Measurements from ENCODE around the gene ADH4. TPM values are rescaled to one million over a fixed set of nuclear protein-coding genes. Genes with fewer than 3 reads are reported as not detected.
"Not testable (repeated sequence)": the region's sequence is repeated elsewhere in the genome, so short reads cannot be mapped to it uniquely, and the experiment has no call there.

The ADH4 gene
- total RNA-seq, 1 donor from 2014 or later: 3.7 TPM

DNA sequence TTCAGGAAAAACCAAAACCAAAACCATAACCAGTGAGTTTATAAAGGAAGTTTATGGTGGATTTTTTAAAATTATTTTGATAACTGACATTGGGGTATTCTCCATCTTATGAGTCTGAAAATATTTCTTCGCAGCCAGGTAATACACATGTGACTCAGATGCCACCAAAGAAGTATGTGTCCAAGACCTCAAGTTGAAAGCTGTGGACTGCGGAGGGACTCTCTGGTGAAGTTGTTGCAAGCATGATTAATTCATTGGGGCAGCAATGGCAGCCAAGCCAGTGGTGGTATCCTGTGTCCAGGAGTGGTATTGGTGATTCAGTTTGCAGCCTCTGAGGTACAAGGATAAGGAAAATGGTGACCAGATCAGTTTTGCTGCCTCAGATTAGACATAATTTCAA is 41.5 kb downstream of the ADH4 start:
- no peaks in the 10 kb centered on the region for H3K27me3 Mint-ChIP-seq
- TF ChIP-seq, protein P1, sequence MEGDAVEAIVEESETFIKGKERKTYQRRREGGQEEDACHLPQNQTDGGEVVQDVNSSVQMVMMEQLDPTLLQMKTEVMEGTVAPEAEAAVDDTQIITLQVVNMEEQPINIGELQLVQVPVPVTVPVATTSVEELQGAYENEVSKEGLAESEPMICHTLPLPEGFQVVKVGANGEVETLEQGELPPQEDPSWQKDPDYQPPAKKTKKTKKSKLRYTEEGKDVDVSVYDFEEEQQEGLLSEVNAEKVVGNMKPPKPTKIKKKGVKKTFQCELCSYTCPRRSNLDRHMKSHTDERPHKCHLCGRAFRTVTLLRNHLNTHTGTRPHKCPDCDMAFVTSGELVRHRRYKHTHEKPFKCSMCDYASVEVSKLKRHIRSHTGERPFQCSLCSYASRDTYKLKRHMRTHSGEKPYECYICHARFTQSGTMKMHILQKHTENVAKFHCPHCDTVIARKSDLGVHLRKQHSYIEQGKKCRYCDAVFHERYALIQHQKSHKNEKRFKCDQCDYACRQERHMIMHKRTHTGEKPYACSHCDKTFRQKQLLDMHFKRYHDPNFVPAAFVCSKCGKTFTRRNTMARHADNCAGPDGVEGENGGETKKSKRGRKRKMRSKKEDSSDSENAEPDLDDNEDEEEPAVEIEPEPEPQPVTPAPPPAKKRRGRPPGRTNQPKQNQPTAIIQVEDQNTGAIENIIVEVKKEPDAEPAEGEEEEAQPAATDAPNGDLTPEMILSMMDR (conservative IDR thresholded peaks at IDR 0.05): no peak
- no peaks in the 10 kb centered on the region for H3K4me1 Mint-ChIP-seq (ENCODE audit: unreplicated experiment)
- no peak overlapping the region for H3K4me3 Mint-ChIP-seq
- no peaks in the 10 kb centered on the region for H3K9me3 Mint-ChIP-seq
- H3K27ac Mint-ChIP-seq: no peak overlapping the region
- peaks cover 7% of the 10 kb centered on the region for H3K36me3 Mint-ChIP-seq
- DNase-seq (ENCODE audit: extremely low spot score, unreplicated experiment): no peak

DNA sequence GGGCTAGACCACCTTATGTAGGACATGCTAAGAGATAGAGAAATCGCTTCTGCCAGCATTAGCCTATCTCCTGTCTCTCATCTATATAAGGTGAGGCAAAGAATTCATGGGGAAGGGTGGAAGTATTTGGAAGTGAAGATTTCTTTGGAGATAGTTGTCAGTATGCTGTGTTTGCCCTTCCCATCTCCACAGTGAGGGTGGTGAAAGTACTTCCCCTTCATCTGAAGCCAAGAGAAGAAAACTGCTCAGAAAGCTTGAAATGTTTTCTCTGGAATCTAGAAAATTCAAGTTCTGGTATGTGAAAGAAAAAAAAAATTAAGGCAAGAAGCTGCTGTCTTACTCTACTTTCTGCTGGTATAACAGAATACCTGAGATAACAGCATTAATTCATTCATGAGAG is 43.2 kb downstream of the ADH4 start:
- no peaks in the 10 kb centered on the region for H3K9me3 Mint-ChIP-seq
- no peak overlapping the region for H3K27ac Mint-ChIP-seq
- no peak overlapping the region for H3K4me3 Mint-ChIP-seq
- H3K27me3 Mint-ChIP-seq: no peaks in the 10 kb centered on the region
- H3K4me1 Mint-ChIP-seq (ENCODE audit: unreplicated experiment): no peaks in the 10 kb centered on the region
- DNase-seq (ENCODE audit: extremely low spot score, unreplicated experiment): no peak
- TF ChIP-seq, protein P1 (conservative IDR thresholded peaks at IDR 0.05): no peak
- H3K36me3 Mint-ChIP-seq: peaks cover 11% of the 10 kb centered on the region

DNA sequence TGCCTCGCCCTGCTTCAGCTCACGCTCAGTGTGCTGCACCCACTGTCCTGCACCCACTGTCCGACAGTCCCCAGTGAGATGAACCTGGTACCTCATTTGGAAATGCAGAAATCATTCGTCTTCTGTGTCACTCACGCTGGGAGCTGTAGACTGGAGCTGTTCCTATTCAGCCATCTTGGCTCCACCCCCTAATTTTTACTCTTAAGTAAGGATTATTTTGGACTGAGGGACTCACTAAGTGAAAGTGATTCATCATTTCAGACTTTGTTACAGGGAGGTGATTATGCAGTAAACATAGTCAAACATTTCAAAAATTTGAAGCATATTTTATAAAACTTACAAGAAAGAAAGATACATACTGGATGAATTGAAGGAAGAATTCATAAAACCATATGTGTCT is 44.3 kb downstream of the ADH4 start:
- peaks cover 11% of the 10 kb centered on the region for H3K36me3 Mint-ChIP-seq
- not testable (repeated sequence) for H3K4me3 Mint-ChIP-seq; H3K9me3 Mint-ChIP-seq; H3K4me1 Mint-ChIP-seq (ENCODE audit: unreplicated experiment); DNase-seq (ENCODE audit: extremely low spot score, unreplicated experiment); H3K27me3 Mint-ChIP-seq; H3K27ac Mint-ChIP-seq

DNA sequence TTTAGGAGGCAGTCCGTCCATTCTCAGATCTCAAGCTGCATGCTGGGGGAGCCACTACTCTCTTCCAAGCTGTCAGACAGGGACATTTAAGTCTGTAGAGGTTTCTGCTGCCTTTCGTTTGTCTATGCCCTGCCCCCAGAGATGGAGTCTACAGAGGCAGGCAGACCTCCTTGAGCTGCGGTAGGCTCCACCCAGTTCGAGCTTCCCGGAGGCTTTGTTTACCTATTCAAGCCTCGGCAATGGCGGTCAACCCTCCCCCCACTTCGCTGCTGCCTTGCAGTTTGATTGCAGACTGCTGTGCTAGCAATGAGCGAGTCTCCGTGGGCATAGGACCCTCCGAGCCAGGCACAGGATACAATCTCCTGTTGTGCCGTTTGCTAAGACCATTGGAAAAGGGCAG is 44.8 kb downstream of the ADH4 start:
- Mint-ChIP-seq H3K9me3 (no peaks in the 10 kb centered on the region), H3K27ac (no peak overlapping the region), H3K36me3 (peaks cover 11% of the 10 kb centered on the region), H3K27me3 (no peaks in the 10 kb centered on the region), H3K4me3 (no peak overlapping the region), H3K4me1 (ENCODE audit: unreplicated experiment) (no peaks in the 10 kb centered on the region)
- TF ChIP-seq, protein P1 (conservative IDR thresholded peaks at IDR 0.05): no peak
- DNase-seq (ENCODE audit: extremely low spot score, unreplicated experiment): no peak

DNA sequence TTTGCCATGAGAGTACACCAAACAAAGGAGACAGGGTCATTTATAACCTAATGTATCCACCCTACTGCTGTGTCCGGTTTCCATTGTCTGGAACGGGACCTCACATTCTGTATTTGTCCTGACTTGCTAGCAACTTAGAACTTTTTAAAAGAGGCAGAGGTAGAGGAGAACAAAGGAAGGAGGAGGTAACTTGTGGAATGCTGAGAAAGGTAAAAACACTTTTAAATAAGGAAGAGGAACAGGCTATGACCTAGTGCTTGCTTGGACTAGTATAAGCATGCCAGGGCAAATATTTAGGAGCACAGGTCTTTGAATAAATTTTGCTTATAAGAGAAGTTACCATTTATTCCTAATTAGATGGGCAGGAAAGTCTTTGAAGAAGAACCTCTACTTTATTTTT is 52.3 kb downstream of the ADH4 start:
- not testable (repeated sequence) for DNase-seq (ENCODE audit: extremely low spot score, unreplicated experiment); H3K9me3 Mint-ChIP-seq; H3K36me3 Mint-ChIP-seq; H3K27me3 Mint-ChIP-seq
- H3K4me3 Mint-ChIP-seq: peak overlapping the region; percentile 81
- H3K27ac Mint-ChIP-seq: peak overlapping the region; percentile 97
- peaks cover 40% of the 10 kb centered on the region for H3K4me1 Mint-ChIP-seq (ENCODE audit: unreplicated experiment)

DNA sequence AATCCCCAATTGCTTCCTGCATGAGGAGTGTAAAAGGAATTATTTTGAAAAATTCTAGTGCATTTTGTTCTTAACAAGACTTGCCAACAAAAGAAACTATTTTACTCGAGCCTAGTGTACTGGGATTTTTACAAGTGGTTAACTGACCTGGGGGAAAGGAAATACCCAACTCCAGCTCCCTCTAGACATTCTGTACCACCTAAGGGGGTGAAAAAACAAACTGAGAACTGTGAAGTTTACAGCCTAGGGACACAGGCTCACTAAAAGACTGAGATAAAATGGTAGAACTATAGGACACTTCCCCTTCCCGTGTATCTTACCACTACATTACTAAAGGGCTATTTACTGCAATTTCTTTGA is 52.9 kb downstream of the ADH4 start:
- TF ChIP-seq, protein P1 (conservative IDR thresholded peaks at IDR 0.05): no peak
- no peaks in the 10 kb centered on the region for H3K9me3 Mint-ChIP-seq
- no peaks in the 10 kb centered on the region for H3K27me3 Mint-ChIP-seq
- peak overlapping the region; percentile 97 for H3K27ac Mint-ChIP-seq
- peaks cover 44% of the 10 kb centered on the region for H3K4me1 Mint-ChIP-seq (ENCODE audit: unreplicated experiment)
- no peak for DNase-seq (ENCODE audit: extremely low spot score, unreplicated experiment)
- peak overlapping the region; percentile 81 for H3K4me3 Mint-ChIP-seq
- H3K36me3 Mint-ChIP-seq: peaks cover 10% of the 10 kb centered on the region

Measured in type B pancreatic cell (in vitro differentiated cells).